Transverse colon (tissue), 4 donors: ENCODE results near the gene CYP46A1. TPM values are rescaled to one million over a fixed set of nuclear protein-coding genes. Genes with fewer than 3 reads are reported as not detected.
A peak's percentile ranks its signal among the peaks of the same experiment; 100 is the strongest.

ENCODE experiments used
- DNase-seq: peaks from one replicate; pipeline ENCODE4 v3.0.0-alpha.2; 2019
- H3K27ac ChIP-seq, 4 donors: fragments of 200-600 bp; sonication (generic); 2 replicates each; pipeline ENCODE4 v1.5.1; 2016 to 2018; ENCODE audit warnings: inconsistent platforms in 4 of 4
- H3K27me3 ChIP-seq: fragments of 200-600 bp; sonication (generic); 2 replicates; pipeline ENCODE4 v1.5.1; 2017; ENCODE audit warnings: inconsistent platforms
- H3K36me3 ChIP-seq, 4 donors: fragments of 200-600 bp; sonication (generic); 2 replicates each; pipeline ENCODE4 v1.5.1; 2017 to 2019; ENCODE audit warnings: inconsistent platforms in 4 of 4
- H3K4me1 ChIP-seq, 4 donors: fragments of 200-600 bp; sonication (generic); 2 replicates each; pipeline ENCODE4 v1.5.1; 2017 to 2020; ENCODE audit warnings: inconsistent platforms in 4 of 4
- H3K4me3 ChIP-seq, 4 donors: fragments of 200-600 bp; sonication (generic); 1 replicate in 1 of 4; 2 replicates in 3 of 4; pipeline versions ENCODE4 v1.5.1 to v1.6.1; 2017 to 2019; ENCODE audit warnings: inconsistent platforms in 4 of 4
- H3K9me3 ChIP-seq, 2 donors: fragments of 200-600 bp; sonication (generic); 2 replicates each; pipeline ENCODE4 v1.5.1; 2017 to 2019; ENCODE audit warnings: inconsistent platforms in 2 of 2
- CTCF ChIP-seq, 5 experiments: fragments of 200-600 bp in 3 of 5; fragments of 450-650 bp in 2 of 5; sonication (generic) in 3 of 5; IDR thresholded peaks; 1 replicate in 2 of 5; 2 replicates in 3 of 5; pipeline ENCODE4 v1.5.1; 2016 to 2017; ENCODE audit warnings: antibody characterized with exemption in 5 of 5, inconsistent platforms in 3 of 5, mild to moderate bottlenecking in 2 of 5, moderate library complexity in 1 of 5
- EP300 ChIP-seq: sonication (generic); formaldehyde crosslinking; IDR thresholded peaks from one replicate; pipeline ENCODE4 v1.6.1; 2017; ENCODE audit warnings: antibody characterized with exemption, low read depth
- POLR2A ChIP-seq: fragments of 450-650 bp; IDR thresholded peaks from one replicate; pipeline ENCODE4 v1.6.1; 2016; ENCODE audit warnings: antibody characterized with exemption, mild to moderate bottlenecking, moderate library complexity
- POLR2AphosphoS5 ChIP-seq, 3 donors: sonication (generic); formaldehyde crosslinking; IDR thresholded peaks; one replicate each; pipeline ENCODE4 v1.6.1; 2016; ENCODE audit warnings: antibody characterized with exemption in 3 of 3
- WGBS, 2 donors: methylation state at CpG; one replicate each; pipeline ENCODE4 v1.1.5; 2018; ENCODE audit warnings: low coverage in 1 of 2; 5-methylcytosine and 5-hydroxymethylcytosine counted together
- in situ Hi-C, 4 donors: fragments of 200-750 bp; cut with MboI; loops; one replicate each; pipeline versions ENCODE4 v1.15.0 to v1.15.1; 2017; ENCODE audit warnings: low sequenced_read_pairs in 3 of 4, low pct_ligation_motif_present in 1 of 4, low pct_unique_long_range_greater_than_20kb in 1 of 4
- intact Hi-C: fragments of 100-400 bp; cut with DNase I; formaldehyde crosslinking; loops from one replicate; pipeline ENCODE4 v1.15.1; 2023; ENCODE audit warnings: low total_unique reads
- total RNA-seq, 4 donors: library from RNA; depleted of rRNA; stranded (reverse); fragments of >200 nt; gene quantifications; one replicate each; pipeline ENCODE4 v1.1.0, GENCODE V29; 2016

The CYP46A1 gene
- total RNA-seq, 4 donors from 2014 or later: 0.27 to 0.75 (median 0.52) TPM

- H3K27me3 ChIP-seq: peaks cover 7% of the 10 kb centered on the region
- 87 to 93% methylated on average over 3 to 21 of the region's 21 CpGs for WGBS, 2 donors
- intact Hi-C loops: no loop called here
- H3K4me3 ChIP-seq: no peak overlapping the region
- TF ChIP-seq CTCF (IDR thresholded peaks at IDR 0.05) (no peak), EP300 (no peak), POLR2AphosphoS5 (IDR thresholded peaks at IDR 0.05) (no peak), POLR2A (no peak)
- H3K9me3 ChIP-seq: no peaks in the 10 kb centered on the region
- DNase-seq: no peak
- in situ Hi-C loops: no loop called here
- H3K4me1 ChIP-seq: peaks cover 33 to 58% (median 45%) of the 10 kb centered on the region in 4 donors
- H3K27ac ChIP-seq: peak overlapping the region; percentile 37 to 83 (median 78)
- no peaks in the 10 kb centered on the region for H3K36me3 ChIP-seq
These were observed 72.7 kb downstream of the CYP46A1 start for GRCh38 chr14:99756796-99757195.

GRCh38 chr14:99757331-99758070 lies 73.4 kb downstream of the CYP46A1 start:
- no peaks in the 10 kb centered on the region for H3K36me3 ChIP-seq
- peaks cover under 1% of the 10 kb centered on the region for H3K27me3 ChIP-seq
- intact Hi-C loops (no loop called here), in situ Hi-C loops (no loop called here)
- H3K27ac ChIP-seq: peak overlapping the region; percentile 72 to 83 (median 78)
- 55 to 73% methylated on average over 9 to 12 of the region's 12 CpGs for WGBS, 2 donors
- H3K4me3 ChIP-seq: no peak overlapping the region
- peak; percentile 26 to 65 (median 41) for TF ChIP-seq POLR2AphosphoS5 (IDR thresholded peaks at IDR 0.05)
- TF ChIP-seq EP300: no peak
- H3K4me1 ChIP-seq: peaks cover 31 to 51% (median 38%) of the 10 kb centered on the region in 4 donors
- no peaks in the 10 kb centered on the region for H3K9me3 ChIP-seq
- no peak for DNase-seq

GRCh38 chr14:99758121-99758821 lies 74.2 kb downstream of the CYP46A1 start:
- peak in 2 of 3 donors; percentile 29 to 53 for TF ChIP-seq POLR2AphosphoS5 (IDR thresholded peaks at IDR 0.05)
- TF ChIP-seq EP300: no peak
- peak overlapping the region; percentile 72 to 83 (median 78) for H3K27ac ChIP-seq
- H3K4me1 ChIP-seq: peaks cover 25 to 43% (median 31%) of the 10 kb centered on the region in 4 donors
- no peaks in the 10 kb centered on the region for H3K27me3 ChIP-seq
- 49% methylated on average over 11 of the region's 11 CpGs; no CpG with 5 or more reads in 1 of the 2 donors for WGBS, 2 donors
- no peak overlapping the region for H3K4me3 ChIP-seq
- intact Hi-C loops (no loop called here), in situ Hi-C loops (no loop called here)
- no peaks in the 10 kb centered on the region for H3K36me3 ChIP-seq
- H3K9me3 ChIP-seq: no peaks in the 10 kb centered on the region
- DNase-seq: no peak

- in situ Hi-C loops: no loop called here
- Histone ChIP-seq H3K4me1 (peaks cover 22 to 36% (median 25%) of the 10 kb centered on the region in 4 donors), H3K27me3 (no peaks in the 10 kb centered on the region), H3K4me3 (no peak overlapping the region), H3K27ac (peak overlapping the region; percentile 41 to 83 (median 76)), H3K36me3 (no peaks in the 10 kb centered on the region), H3K9me3 (no peaks in the 10 kb centered on the region)
- intact Hi-C loops: no loop called here
- no peak for DNase-seq
- TF ChIP-seq CTCF (IDR thresholded peaks at IDR 0.05): no peak
- no peak for TF ChIP-seq POLR2AphosphoS5 (IDR thresholded peaks at IDR 0.05)
- no peak for TF ChIP-seq EP300
- no peak for TF ChIP-seq POLR2A
- 71% methylated on average over 6 of the region's 7 CpGs; no CpG with 5 or more reads in 1 of the 2 donors for WGBS, 2 donors
These were observed 74.9 kb downstream of the CYP46A1 start for GRCh38 chr14:99758872-99759545.
